Measurements from ENCODE around the gene GALNT3.
A peak's percentile ranks its signal among the peaks of the same experiment; 100 is the strongest.

Gene GALNT3

DNA sequence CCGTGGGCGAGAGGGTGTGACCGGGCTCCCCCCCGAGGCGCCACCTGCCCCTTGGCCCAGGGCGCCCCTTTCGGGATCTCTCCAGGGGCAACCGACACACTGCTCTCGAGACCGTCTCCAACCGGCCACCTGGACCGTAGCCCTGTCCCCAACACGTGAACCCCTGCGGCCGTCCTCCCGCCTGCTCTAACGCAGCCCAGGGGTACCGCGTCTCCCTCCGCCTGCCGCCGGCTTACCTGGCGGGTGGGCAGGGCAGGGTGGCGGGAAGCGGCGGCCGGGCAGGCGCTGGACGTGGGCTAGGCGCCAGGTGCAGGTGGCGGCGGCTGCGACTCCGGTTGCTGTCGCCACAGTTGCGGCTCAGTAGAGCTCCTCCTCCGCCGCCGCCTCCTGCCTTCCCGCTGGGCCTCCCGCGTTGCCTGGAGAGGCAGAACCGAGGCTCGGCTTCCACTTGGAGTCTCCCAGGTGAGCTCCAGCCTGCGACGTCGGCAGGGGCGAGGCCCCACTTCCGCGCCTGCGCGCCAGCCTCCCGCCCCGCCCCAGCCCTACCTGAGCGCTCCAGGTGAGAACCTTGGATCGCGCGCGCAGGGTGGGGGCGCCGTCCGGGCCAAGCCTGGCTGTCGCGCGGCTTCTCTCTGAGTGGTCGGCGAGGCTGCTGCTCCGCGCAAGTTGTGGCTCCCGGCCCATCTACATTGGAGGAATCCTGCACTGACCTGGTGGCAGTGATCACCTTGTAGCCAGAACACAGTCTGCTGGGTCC, at the start of gene GALNT3:
GALNT3 (minus strand) TSS at position 469 of the 757 bp plus-strand sequence. CDS start 23,547 bp downstream, outside the sequence.
- H3K4me1 Mint-ChIP-seq (ENCODE audit: low read depth), result peaks cover 17% of the 10 kb centered on the region
- peaks cover 23% of the 10 kb centered on the region for H3K27me3 Mint-ChIP-seq
- H3K4me3 Mint-ChIP-seq, result peak within 1 kb of the TSS; percentile 90
- peak within 1 kb of the TSS; percentile 47 for H3K27ac Mint-ChIP-seq
- peaks cover 2% of the 10 kb centered on the region for H3K36me3 Mint-ChIP-seq
- no peaks in the 10 kb centered on the region for H3K9me3 Mint-ChIP-seq (ENCODE audit: low read depth)

DNA sequence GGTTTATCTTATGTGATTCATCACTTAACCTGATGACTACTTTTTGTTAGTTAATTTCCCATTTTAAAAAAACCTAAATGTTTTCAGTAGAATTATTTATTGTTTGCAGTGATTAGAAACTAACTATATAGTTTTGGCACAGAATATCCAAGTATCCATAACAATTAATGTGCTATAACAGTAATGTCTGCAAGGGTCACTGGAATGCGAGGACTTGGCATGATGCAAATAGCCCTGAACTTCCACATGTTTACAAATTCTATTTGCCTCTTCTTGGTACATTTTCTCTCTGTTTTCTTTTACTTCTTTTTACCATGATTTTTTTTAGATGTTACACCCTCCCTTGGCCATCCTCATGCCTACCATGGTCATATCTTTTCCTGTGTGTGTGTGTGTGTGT, 49.3 kb upstream of the GALNT3 start:
- no peaks in the 10 kb centered on the region for H3K27me3 Mint-ChIP-seq
- H3K4me3 Mint-ChIP-seq, result no peak overlapping the region
- no peaks in the 10 kb centered on the region for H3K4me1 Mint-ChIP-seq (ENCODE audit: low read depth)
- peaks cover 14% of the 10 kb centered on the region for H3K36me3 Mint-ChIP-seq
- no peaks in the 10 kb centered on the region for H3K9me3 Mint-ChIP-seq (ENCODE audit: low read depth)
- no peak overlapping the region for H3K27ac Mint-ChIP-seq

DNA sequence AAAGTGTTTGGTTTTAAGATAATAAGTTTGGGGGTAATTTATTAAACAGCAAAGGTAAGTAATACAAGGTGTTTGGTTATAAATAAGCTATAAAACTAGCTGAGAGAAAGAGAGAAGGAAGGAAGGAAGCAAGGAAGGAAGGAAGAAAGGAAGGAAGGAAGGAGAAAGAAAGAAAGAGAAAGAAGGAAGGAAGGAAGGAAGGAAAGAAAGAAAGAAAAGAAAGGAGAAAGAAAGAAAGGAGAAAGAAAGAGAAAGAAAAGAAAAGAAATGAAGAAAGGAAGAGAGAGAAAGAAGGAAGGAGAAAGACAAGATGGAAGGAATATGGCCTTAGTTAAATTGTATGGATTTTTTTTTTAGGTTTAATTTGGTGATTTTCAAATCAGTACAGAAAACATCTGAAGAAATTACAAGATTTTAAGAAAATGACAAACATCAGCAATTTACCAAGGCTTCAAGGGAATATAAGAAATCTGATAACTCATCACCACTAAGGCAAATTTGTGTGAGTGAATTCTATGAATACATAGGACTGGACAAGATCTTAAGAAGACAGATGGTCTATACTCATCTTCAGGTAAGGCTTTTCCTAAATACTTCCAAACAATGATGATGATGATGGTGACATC, 46.4 kb upstream of the GALNT3 start:
- Mint-ChIP-seq H3K27me3 (no peaks in the 10 kb centered on the region), H3K4me1 (ENCODE audit: low read depth) (no peaks in the 10 kb centered on the region), H3K36me3 (peaks cover 11% of the 10 kb centered on the region), H3K9me3 (ENCODE audit: low read depth) (no peaks in the 10 kb centered on the region), H3K4me3 (no peak overlapping the region), H3K27ac (no peak overlapping the region)

DNA sequence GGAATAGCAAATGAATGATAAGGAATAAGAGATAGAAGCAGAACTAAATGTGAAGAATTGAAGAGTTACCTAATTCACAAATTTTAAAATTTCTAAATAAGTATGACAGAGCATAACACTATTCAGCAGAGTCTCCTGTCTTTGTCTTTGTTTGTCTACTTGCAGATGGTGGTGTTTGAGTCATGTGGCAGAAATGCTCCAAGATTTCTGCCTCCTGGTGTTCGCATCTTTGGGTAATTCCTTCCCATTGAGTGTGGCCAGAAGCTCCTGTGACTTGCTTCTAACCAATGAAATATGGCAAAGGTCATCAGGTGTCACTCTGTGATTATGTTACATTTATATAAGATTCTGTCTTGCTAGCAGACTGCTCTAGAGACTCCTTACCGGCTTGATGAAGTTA, 45.6 kb upstream of the GALNT3 start:
- Mint-ChIP-seq H3K4me3 (no peak overlapping the region), H3K27ac (no peak overlapping the region), H3K27me3 (no peaks in the 10 kb centered on the region), H3K4me1 (ENCODE audit: low read depth) (no peaks in the 10 kb centered on the region), H3K9me3 (ENCODE audit: low read depth) (no peaks in the 10 kb centered on the region), H3K36me3 (peaks cover 11% of the 10 kb centered on the region)

- Mint-ChIP-seq H3K27me3 (no peaks in the 10 kb centered on the region), H3K4me3 (no peak overlapping the region), H3K9me3 (ENCODE audit: low read depth) (no peaks in the 10 kb centered on the region), H3K4me1 (ENCODE audit: low read depth) (no peaks in the 10 kb centered on the region), H3K27ac (no peak overlapping the region), H3K36me3 (peaks cover 8% of the 10 kb centered on the region)
Observed at GRCh38 chr2:165837122-165837521, 43.1 kb upstream of the GALNT3 start.

DNA sequence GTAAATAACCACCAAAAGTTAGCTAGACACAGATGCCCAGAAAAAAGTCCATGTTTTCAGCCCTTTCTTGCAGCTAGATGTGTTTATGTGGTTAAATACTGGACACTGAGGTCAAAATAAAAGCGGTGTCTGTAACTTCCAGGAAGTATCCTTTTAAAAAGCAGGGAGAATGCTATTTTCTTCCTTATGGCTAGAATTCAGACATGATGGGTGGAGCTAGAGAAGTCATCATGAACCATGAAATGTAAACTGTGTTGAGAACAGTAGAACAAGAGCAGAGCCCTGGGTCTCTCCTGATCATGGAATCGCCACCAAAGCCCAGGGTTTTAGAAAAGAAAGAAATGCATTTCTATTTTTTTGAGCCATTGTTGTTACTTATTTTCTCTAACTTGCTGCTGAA, 41.3 kb upstream of the GALNT3 start:
- Mint-ChIP-seq H3K4me3 (no peak overlapping the region), H3K36me3 (peaks cover 5% of the 10 kb centered on the region), H3K27me3 (no peaks in the 10 kb centered on the region), H3K9me3 (ENCODE audit: low read depth) (no peaks in the 10 kb centered on the region), H3K27ac (no peak overlapping the region), H3K4me1 (ENCODE audit: low read depth) (no peaks in the 10 kb centered on the region)

- Mint-ChIP-seq H3K9me3 (ENCODE audit: low read depth) (no peaks in the 10 kb centered on the region), H3K4me1 (ENCODE audit: low read depth) (no peaks in the 10 kb centered on the region), H3K27ac (no peak overlapping the region), H3K4me3 (no peak overlapping the region), H3K36me3 (no peaks in the 10 kb centered on the region), H3K27me3 (no peaks in the 10 kb centered on the region)
Observed at GRCh38 chr2:165833156-165833555, 39.1 kb upstream of the GALNT3 start.

DNA sequence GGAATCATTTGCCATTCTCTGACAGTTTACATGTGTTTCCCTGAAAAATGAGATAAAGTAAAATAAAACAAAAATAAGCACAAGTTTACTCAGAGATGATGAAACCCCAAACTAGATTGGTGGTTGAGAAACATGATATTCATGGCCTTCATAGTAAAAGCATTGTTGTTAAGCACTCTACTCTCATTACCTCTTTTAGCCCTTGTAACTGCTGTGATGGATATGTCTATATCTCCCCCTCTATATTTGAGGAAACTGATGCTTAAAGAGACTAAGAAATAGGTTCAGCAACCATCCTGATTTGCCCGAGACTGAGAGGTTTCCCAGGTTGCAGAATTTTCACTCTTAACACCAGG, 33.9 kb upstream of the GALNT3 start:
- H3K36me3 Mint-ChIP-seq, result no peaks in the 10 kb centered on the region
- H3K27me3 Mint-ChIP-seq, result peaks cover 10% of the 10 kb centered on the region
- no peaks in the 10 kb centered on the region for H3K9me3 Mint-ChIP-seq (ENCODE audit: low read depth)
- no peak overlapping the region for H3K4me3 Mint-ChIP-seq
- H3K27ac Mint-ChIP-seq, result no peak overlapping the region
- no peaks in the 10 kb centered on the region for H3K4me1 Mint-ChIP-seq (ENCODE audit: low read depth)

GRCh38 chr2:165827016-165827920, 33.2 kb upstream of the GALNT3 start:
- H3K27ac Mint-ChIP-seq, result no peak overlapping the region
- H3K36me3 Mint-ChIP-seq, result no peaks in the 10 kb centered on the region
- no peaks in the 10 kb centered on the region for H3K4me1 Mint-ChIP-seq (ENCODE audit: low read depth)
- no peak overlapping the region for H3K4me3 Mint-ChIP-seq
- H3K9me3 Mint-ChIP-seq (ENCODE audit: low read depth), result no peaks in the 10 kb centered on the region
- H3K27me3 Mint-ChIP-seq, result peaks cover 13% of the 10 kb centered on the region

DNA sequence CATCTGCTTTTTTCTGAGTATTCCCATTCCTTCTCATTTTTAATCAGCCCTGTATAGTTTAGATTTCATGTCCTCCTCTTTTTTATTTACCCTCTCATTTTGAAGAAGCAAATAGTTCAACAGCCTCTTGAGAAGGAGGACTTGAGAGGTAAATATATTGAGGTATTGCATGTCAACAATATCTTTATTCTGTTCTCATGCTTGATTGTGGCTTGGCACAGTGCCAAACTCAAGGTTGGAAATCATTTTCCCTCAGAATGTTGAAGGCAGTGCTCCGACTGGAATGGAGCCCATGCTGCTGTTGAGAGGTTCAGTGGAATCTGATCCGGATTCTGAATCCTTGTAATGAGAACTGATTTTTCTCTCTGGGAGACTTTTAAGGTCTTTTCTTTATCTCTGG, 31.0 kb upstream of the GALNT3 start:
- H3K27ac Mint-ChIP-seq, result no peak overlapping the region
- H3K9me3 Mint-ChIP-seq (ENCODE audit: low read depth), result no peaks in the 10 kb centered on the region
- no peaks in the 10 kb centered on the region for H3K4me1 Mint-ChIP-seq (ENCODE audit: low read depth)
- H3K4me3 Mint-ChIP-seq, result no peak overlapping the region
- H3K36me3 Mint-ChIP-seq, result no peaks in the 10 kb centered on the region
- peaks cover 16% of the 10 kb centered on the region for H3K27me3 Mint-ChIP-seq

GRCh38 chr2:165820296-165820695, 26.2 kb upstream of the GALNT3 start:
- H3K4me1 Mint-ChIP-seq (ENCODE audit: low read depth), result no peaks in the 10 kb centered on the region
- no peaks in the 10 kb centered on the region for H3K9me3 Mint-ChIP-seq (ENCODE audit: low read depth)
- peaks cover 13% of the 10 kb centered on the region for H3K27me3 Mint-ChIP-seq
- H3K36me3 Mint-ChIP-seq, result peaks cover 15% of the 10 kb centered on the region
- no peak overlapping the region for H3K4me3 Mint-ChIP-seq
- H3K27ac Mint-ChIP-seq, result no peak overlapping the region

GRCh38 chr2:165818920-165819319, 24.9 kb upstream of the GALNT3 start:
- Mint-ChIP-seq H3K9me3 (ENCODE audit: low read depth) (no peaks in the 10 kb centered on the region), H3K27me3 (peaks cover 11% of the 10 kb centered on the region), H3K4me3 (no peak overlapping the region), H3K4me1 (ENCODE audit: low read depth) (no peaks in the 10 kb centered on the region), H3K36me3 (peaks cover 15% of the 10 kb centered on the region), H3K27ac (no peak overlapping the region)

GRCh38 chr2:165815299-165816141, 21.5 kb upstream of the GALNT3 start:
- Mint-ChIP-seq H3K4me1 (ENCODE audit: low read depth) (no peaks in the 10 kb centered on the region), H3K27ac (no peak overlapping the region), H3K4me3 (no peak overlapping the region), H3K9me3 (ENCODE audit: low read depth) (no peaks in the 10 kb centered on the region), H3K27me3 (no peaks in the 10 kb centered on the region), H3K36me3 (peaks cover 17% of the 10 kb centered on the region)

DNA sequence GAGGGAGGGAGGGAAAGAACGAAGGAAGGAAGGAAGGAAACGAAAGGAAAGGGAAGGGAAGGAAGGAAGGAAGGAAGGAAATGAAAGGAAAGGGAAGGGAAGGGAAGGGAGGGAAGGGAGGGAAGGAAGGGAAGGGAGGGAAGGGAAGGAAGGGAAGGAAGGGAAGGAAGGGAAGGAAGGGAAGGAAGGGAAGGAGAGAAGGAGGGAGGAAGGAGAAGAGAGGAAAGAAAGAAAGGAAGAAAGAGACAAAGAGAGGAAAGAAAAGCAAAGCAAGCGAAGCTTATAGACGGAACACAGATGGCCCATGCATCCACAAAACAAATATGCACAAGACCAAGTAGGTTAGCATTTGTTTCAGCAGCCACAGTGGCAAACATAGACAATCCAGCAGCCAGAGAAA, 20.4 kb upstream of the GALNT3 start:
- Mint-ChIP-seq H3K27ac (no peak overlapping the region), H3K36me3 (peaks cover 18% of the 10 kb centered on the region), H3K9me3 (ENCODE audit: low read depth) (no peaks in the 10 kb centered on the region), H3K4me3 (no peak overlapping the region), H3K27me3 (no peaks in the 10 kb centered on the region), H3K4me1 (ENCODE audit: low read depth) (no peaks in the 10 kb centered on the region)
